Stimulated activated CD8-positive, alpha-beta memory T cell treated with anti-CD3 and anti-CD28 coated beads, Interleukin-2, amount 100 ng/mL, for 1 hour (primary cell): ENCODE data around the gene KCNJ1.

ENCODE experiments used
- DNase-seq, 2 donors: peaks; one replicate each; pipeline ENCODE4 v3.0.0-alpha.2; 2020; ENCODE audit warnings: low read depth in 2 of 2

The KCNJ1 gene

GRCh38 chr11:128824191-128825049 lies 42.7 kb downstream of the KCNJ1 start:
- DNase-seq: no peak

DNA sequence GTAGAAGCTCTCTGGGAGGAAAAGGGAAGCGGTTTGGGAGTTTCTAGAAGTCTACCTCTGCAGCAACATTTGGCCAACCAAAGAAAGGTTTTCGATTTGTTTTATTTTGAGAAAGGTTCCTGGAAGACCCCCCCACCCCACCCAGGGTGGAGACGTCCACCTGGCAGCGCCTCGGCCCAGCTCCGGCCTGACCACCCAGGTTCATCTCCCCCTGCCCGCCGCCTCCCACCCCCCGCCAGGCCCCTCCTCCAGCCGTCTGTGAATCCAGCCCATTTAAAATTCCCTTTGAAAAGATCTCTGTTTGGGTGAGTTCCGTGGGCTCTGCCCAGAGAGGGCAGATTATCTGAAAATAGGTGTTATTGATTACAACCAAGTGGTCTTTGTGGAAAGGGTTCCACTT lies 43.3 kb downstream of the KCNJ1 start:
- DNase-seq: no peak

- DNase-seq: no peak
Observed at GRCh38 chr11:128822130-128822529, 45.0 kb downstream of the KCNJ1 start.

GRCh38 chr11:128821556-128821955 lies 45.5 kb downstream of the KCNJ1 start:
- DNase-seq: no peak

DNA sequence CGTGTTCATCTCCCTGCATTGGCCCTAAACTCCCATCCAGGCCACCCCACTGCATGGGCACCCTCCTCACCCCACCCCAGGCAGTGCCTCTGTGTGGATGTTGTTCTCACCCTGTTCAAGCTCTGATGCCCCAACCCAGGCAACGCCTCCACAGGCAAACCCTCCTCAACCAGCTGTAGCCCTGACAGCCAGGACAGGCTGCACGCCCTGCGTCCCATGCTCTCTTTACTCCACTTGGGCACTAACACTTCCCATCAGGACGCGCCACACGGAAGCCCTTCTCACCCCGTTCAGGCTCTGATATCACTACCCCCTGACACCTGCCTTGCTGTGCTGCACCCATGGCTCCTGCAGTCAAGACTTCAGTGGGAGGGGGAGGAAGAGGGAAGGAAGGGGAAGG lies 47.9 kb downstream of the KCNJ1 start:
- DNase-seq: no peak

DNA sequence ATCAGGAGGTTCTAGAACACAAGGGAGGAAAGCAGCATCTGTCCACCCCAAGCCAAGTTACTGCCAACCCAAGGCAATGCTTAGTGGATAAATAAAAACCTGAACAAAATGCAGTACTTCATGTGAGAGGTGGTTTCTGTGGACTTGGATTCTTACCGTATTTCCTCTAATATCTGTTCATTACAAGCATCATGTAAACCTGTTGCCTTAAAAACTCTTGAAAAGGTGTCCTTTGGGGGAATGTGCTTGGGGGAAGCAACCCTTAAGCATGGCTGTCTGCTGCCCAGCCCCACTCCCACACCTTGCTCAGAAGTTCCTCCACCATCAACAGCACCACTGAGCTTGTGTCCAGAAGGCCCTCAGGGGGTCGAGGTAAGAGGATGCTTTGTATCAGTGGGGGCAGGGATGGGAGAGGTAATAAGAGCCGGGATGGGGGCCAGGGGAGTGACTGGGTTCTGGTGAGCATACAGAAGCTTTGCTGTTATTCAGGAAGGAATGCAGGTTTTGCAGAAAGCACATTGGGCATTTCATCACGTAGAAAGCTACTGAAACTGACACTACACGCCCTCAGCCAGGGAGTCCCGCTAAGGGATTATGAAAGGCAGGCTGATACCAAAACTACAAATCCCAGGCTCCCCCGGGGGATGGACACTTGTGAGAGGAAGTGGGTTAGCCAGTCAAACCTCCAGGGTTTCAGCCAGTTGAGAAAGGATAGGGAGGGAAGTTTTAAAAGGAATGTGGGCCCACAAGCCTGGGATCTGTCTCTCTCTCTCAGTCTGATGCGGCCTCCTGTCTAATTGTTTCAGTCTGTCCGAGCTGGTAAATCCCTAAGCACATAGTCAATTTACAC lies 52.0 kb downstream of the KCNJ1 start:
- DNase-seq: no peak

GRCh38 chr11:128813729-128814128 lies 53.4 kb downstream of the KCNJ1 start:
- DNase-seq: no peak

GRCh38 chr11:128810784-128811514 lies 56.1 kb downstream of the KCNJ1 start:
- DNase-seq: no peak

DNA sequence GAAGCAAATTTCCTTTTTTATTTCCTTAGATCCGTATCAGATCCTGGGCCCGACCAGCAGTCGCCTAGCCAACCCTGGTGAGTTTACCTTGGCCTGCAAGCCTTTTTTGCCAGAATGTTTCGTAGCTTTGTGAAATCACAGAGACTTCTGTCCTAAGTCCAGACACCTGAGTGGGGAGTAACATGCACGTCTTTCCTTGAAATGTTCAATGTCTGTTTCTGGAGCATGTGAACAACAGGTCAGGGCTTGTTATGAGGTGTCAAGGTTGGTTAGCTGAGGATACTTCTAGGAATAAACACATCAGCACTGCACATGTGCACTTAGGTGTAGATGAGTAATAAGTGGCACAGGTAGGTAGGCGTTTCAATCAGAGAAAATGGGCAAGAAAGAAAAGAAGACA lies 58.0 kb downstream of the KCNJ1 start:
- no peak for DNase-seq

DNA sequence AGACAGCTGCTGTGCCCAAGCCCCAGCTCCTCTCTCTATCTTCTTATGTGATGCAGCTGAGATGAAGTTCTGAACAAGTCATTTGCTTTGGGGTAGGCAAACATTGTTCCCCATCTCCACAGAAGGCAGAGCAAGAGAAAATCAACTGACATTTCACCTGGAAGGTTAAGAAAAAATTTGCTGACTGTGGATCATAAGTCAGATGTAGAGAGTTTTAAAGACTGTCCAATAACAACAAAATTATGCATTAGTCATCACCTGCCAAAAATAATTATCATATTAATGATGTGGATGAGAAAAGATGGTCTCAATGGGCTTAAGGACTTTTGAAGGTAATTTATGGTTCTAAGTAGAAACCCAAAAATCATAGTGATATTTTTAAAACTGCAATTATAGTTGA lies 59.2 kb downstream of the KCNJ1 start:
- DNase-seq: no peak

- no peak for DNase-seq
Observed at GRCh38 chr11:128806506-128807261, 60.4 kb downstream of the KCNJ1 start.

- DNase-seq: no peak
Observed at GRCh38 chr11:128804481-128804880, 62.6 kb downstream of the KCNJ1 start.

- no peak for DNase-seq
Observed at GRCh38 chr11:128803449-128804245, 63.4 kb downstream of the KCNJ1 start.

- DNase-seq: no peak
Observed at GRCh38 chr11:128803011-128803410, 64.1 kb downstream of the KCNJ1 start.

- DNase-seq: no peak
Observed at GRCh38 chr11:128802358-128802981, 64.6 kb downstream of the KCNJ1 start.

DNA sequence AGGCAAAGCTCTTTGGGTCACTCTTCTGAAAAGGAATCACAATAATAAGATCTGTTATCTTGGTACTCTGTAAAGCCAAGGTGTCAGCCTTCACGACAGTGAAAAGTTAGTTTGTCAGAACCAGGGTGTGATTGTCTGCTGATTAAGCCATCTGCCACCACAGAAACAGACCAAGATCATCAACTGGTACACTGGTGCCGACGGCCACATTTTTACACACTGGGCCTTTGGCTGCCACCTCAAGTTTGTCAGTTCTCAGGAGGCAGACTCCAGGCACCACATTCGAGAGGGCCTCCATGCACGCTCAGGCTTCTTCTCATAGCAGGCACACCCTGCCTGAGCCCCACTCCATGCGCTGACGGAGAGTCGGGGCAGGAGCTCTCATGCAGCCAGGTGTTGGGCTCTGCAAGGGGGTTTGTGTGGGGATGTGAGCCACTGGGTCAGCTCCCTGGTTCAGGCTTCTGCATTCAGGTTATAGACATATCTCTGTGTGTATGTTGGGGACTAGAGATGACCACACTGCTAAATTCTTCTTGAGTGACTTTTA lies 66.2 kb downstream of the KCNJ1 start:
- no peak for DNase-seq

GRCh38 chr11:128796270-128796669 lies 70.8 kb downstream of the KCNJ1 start:
- DNase-seq: no peak

DNA sequence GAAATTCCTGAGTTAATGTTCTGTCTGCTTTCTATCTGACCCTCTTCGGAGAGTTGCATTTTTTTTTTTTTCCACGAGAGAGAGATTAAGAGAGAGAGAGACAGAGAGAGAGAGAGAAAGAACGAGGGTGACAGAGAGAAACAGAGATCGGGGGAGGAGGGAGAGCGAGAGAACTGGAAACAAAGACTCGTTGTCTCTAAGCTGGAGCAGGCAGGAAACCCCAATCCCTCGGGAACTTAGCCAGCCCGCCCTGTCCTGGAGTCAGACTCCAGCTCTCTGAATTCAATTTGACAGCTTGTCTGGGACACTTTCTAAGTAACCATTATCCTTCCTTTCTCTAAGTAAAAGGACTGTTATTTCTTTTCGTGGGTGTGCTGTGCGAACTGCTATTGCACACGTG lies 76.9 kb downstream of the KCNJ1 start:
- no peak for DNase-seq

DNA sequence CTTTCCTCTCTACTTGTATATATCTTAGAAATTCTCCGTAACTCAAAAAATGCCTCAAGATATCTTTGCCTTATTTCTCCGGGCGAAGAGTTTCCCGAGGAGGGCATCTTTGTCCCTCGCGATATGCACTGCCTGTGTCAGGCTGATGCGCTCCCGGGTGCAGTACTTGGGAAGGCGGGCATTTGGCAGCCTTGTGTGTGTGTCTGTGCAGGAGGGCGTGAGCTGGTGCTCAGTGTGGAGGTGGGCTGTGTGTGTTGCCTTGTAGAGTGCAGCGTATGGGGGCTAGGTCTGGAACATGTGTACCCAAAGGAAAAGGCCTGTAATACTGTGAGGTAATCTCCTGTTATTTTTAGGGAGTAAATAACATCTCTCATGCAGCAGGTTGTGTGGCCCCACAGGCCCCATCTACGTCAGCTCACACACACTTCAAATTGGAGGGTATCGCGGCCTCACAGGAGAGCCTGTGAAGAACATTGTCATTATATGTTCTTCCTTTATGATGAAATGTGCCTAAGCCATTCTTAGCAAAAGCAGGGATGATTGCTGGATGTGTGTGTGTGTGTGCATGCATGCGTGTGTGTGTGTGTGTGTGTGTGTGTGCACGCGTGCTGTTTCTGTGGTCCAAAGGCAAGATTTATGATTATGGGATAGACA lies 77.5 kb downstream of the KCNJ1 start:
- DNase-seq: no peak
